K562 (cell line): ENCODE results near the gene PRXL2A. TPM values are rescaled to one million over a fixed set of nuclear protein-coding genes. Genes with fewer than 3 reads are reported as not detected.

ENCODE experiments used
- ATF7 ChIP-seq: fragments of 450-650 bp; IDR thresholded peaks from 2 replicates; pipeline ENCODE4 v1.7.1; 2014; ENCODE audit warnings: mild to moderate bottlenecking, moderate library complexity
- BHLHE40 ChIP-seq: IDR thresholded peaks from 2 replicates; pipeline ENCODE4 v1.6.1; 2011; ENCODE audit warnings: low read length, improper control_type of control experiment
- MTA3 ChIP-seq: fragments of 450-650 bp; formaldehyde crosslinking; IDR thresholded peaks from 2 replicates; pipeline ENCODE4 v1.6.1; 2017; ENCODE audit warnings: mild to moderate bottlenecking, borderline replicate concordance
- SLC30A9 ChIP-seq: fragments of 250-450 bp; sonication (Bioruptor Pico); IDR thresholded peaks from 2 replicates; pipeline ENCODE4 v1.8.0; 2022; ENCODE audit warnings: mild to moderate bottlenecking, moderate library complexity
- TAF1 ChIP-seq: IDR thresholded peaks from 2 replicates; pipeline ENCODE4 v1.6.1; 2011; ENCODE audit warnings: mild to moderate bottlenecking, low read length, moderate library complexity; ENCODE audit not compliant: insufficient read depth, control insufficient read depth, severe bottlenecking; ENCODE audit errors: extremely low read depth
- ZNF785 ChIP-seq: fragments of 250-450 bp; sonication (Bioruptor Pico); IDR thresholded peaks from 2 replicates; pipeline ENCODE4 v1.4.0; 2020; ENCODE audit warnings: mild to moderate bottlenecking
- polyA plus RNA-seq, 8 experiments: library from polyadenylated mRNA; depleted of rRNA in 4 of 8; stranded (reverse) in 5 of 8; unstranded in 3 of 8; fragments of >200 nt; fragmentation: Nextera tagmentation in 2 of 8; fragmentation: Illumina TruSeq in 1 of 8; extraction: Ambion mirVana in 2 of 8; extraction: Trizol in 1 of 8; gene quantifications; 2 replicates each; pipeline versions ENCODE4 v1.2.1 to v1.2.3, GENCODE V29; 2011 to 2014; ENCODE audit warnings: inconsistent platforms in 1 of 8, missing spikeins in 1 of 8
- total RNA-seq, 7 experiments: library from RNA; depleted of rRNA in 6 of 7; stranded (reverse); fragments of >200 nt in 6 of 7; fragmentation: Illumina TruSeq in 2 of 7; extraction: Trizol in 2 of 7; gene quantifications; 2 replicates each; pipeline versions ENCODE4 v1.2.1 to v1.2.3, GENCODE V29; 2011 to 2021; ENCODE audit warnings: low replicate concordance in 1 of 7
- TF ChIP-seq, protein P1 (sequence below), 2 experiments: fragments of 450-650 bp; formaldehyde crosslinking in 1 of 2; IDR thresholded peaks; 2 replicates each; pipeline versions ENCODE4 v1.4.0 to v1.6.1; 2014 to 2020; ENCODE audit warnings: mild to moderate bottlenecking in 2 of 2, borderline replicate concordance in 1 of 2, low read depth in 1 of 2
- TF ChIP-seq, protein P2 (sequence below): fragments of 450-650 bp; formaldehyde crosslinking; IDR thresholded peaks from 2 replicates; pipeline ENCODE4 v1.4.0; 2020; ENCODE audit warnings: mild to moderate bottlenecking
- TF ChIP-seq, protein P3 (sequence below), 2 experiments: IDR thresholded peaks; 2 replicates each; pipeline ENCODE4 v1.6.1; 2011; ENCODE audit warnings: borderline replicate concordance in 1 of 2, control low read depth in 1 of 2, low read depth in 1 of 2, low read length in 1 of 2, mild to moderate bottlenecking in 1 of 2, mixed read lengths in 1 of 2, moderate library complexity in 1 of 2; ENCODE audit not compliant: insufficient read depth in 1 of 2, insufficient read length in 1 of 2, poor library complexity in 1 of 2, severe bottlenecking in 1 of 2; ENCODE audit errors: extremely low read depth in 1 of 2
- TF ChIP-seq, protein P4 (sequence below), 2 experiments: fragments of 450-650 bp; IDR thresholded peaks; 2 replicates each; pipeline ENCODE4 v1.6.1; 2016

The PRXL2A gene
- total and polyA plus RNA-seq, 9 of the 15 experiments (the other 6 are each of a cell fraction or from before 2014, with no cell fraction given), result 0.14 to 1.2 (median 0.75) TPM

DNA sequence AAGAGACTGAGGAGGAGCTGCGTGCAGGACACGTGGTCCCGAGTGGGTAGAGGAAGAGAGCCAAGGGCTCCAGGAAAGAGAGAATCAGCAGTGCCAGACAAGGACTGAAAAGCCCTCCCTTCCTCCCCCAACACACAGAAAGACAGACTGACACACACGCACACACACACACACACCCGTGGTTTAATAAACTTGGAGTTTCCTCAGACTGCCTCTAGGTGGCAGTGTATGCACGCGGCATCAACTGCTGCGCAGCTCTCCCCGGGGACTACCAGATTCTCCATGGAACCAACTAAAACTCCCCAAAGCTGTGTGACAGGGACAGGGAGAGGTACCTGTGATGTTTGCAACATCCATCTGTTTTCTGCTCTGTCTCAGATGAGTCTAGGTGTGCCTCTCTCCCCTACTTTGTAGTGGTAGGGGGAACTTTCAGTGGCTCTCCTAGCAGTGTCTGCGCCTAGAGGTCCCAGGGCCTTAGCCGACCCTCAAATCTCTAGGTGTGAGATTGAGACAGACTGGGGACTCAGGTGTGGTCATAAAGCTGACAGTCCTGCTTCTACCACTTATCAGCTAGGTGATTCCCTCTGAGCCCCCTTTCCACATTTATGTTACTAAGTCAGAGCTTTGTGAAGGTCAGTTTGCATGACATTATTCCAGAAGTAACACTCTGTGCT lies 36.4 kb downstream of the PRXL2A start (continued):
- TF ChIP-seq MTA3 (peak; percentile 55; the same call in 1 of the 2 replicates), BHLHE40 (no peak), ZNF785 (no peak), ATF7 (peak; percentile 45; the same call in 1 of the 2 replicates), TAF1 (no peak), SLC30A9 (CRISPR knock-in tag) (no peak)
- TF ChIP-seq, protein P1, sequence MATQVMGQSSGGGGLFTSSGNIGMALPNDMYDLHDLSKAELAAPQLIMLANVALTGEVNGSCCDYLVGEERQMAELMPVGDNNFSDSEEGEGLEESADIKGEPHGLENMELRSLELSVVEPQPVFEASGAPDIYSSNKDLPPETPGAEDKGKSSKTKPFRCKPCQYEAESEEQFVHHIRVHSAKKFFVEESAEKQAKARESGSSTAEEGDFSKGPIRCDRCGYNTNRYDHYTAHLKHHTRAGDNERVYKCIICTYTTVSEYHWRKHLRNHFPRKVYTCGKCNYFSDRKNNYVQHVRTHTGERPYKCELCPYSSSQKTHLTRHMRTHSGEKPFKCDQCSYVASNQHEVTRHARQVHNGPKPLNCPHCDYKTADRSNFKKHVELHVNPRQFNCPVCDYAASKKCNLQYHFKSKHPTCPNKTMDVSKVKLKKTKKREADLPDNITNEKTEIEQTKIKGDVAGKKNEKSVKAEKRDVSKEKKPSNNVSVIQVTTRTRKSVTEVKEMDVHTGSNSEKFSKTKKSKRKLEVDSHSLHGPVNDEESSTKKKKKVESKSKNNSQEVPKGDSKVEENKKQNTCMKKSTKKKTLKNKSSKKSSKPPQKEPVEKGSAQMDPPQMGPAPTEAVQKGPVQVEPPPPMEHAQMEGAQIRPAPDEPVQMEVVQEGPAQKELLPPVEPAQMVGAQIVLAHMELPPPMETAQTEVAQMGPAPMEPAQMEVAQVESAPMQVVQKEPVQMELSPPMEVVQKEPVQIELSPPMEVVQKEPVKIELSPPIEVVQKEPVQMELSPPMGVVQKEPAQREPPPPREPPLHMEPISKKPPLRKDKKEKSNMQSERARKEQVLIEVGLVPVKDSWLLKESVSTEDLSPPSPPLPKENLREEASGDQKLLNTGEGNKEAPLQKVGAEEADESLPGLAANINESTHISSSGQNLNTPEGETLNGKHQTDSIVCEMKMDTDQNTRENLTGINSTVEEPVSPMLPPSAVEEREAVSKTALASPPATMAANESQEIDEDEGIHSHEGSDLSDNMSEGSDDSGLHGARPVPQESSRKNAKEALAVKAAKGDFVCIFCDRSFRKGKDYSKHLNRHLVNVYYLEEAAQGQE (IDR thresholded peaks at IDR 0.05; ENCODE audit: borderline replicate concordance), result peak; percentile 94
- TF ChIP-seq, protein P1 (CRISPR knock-in tag; IDR thresholded peaks at IDR 0.05; ENCODE audit: low read depth), result no peak
- TF ChIP-seq, protein P2, sequence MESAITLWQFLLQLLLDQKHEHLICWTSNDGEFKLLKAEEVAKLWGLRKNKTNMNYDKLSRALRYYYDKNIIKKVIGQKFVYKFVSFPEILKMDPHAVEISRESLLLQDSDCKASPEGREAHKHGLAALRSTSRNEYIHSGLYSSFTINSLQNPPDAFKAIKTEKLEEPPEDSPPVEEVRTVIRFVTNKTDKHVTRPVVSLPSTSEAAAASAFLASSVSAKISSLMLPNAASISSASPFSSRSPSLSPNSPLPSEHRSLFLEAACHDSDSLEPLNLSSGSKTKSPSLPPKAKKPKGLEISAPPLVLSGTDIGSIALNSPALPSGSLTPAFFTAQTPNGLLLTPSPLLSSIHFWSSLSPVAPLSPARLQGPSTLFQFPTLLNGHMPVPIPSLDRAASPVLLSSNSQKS (CRISPR knock-in tag), result no peak
- TF ChIP-seq, protein P3, sequence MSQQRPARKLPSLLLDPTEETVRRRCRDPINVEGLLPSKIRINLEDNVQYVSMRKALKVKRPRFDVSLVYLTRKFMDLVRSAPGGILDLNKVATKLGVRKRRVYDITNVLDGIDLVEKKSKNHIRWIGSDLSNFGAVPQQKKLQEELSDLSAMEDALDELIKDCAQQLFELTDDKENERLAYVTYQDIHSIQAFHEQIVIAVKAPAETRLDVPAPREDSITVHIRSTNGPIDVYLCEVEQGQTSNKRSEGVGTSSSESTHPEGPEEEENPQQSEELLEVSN (IDR thresholded peaks at IDR 0.05; ENCODE audit: borderline replicate concordance in 1 of 2, extremely low read depth in 1 of 2, insufficient read depth in 1 of 2, insufficient read length in 1 of 2, low read depth in 1 of 2, low read length in 1 of 2, poor library complexity in 1 of 2, severe bottlenecking in 1 of 2), result no peak
- TF ChIP-seq, protein P4, sequence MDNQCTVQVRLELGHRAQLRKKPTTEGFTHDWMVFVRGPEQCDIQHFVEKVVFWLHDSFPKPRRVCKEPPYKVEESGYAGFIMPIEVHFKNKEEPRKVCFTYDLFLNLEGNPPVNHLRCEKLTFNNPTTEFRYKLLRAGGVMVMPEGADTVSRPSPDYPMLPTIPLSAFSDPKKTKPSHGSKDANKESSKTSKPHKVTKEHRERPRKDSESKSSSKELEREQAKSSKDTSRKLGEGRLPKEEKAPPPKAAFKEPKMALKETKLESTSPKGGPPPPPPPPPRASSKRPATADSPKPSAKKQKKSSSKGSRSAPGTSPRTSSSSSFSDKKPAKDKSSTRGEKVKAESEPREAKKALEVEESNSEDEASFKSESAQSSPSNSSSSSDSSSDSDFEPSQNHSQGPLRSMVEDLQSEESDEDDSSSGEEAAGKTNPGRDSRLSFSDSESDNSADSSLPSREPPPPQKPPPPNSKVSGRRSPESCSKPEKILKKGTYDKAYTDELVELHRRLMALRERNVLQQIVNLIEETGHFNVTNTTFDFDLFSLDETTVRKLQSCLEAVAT (IDR thresholded peaks at IDR 0.05), result peak; percentile 35 to 53; a peak in 2 of 4 replicates
